HAP-1 (cell line): ENCODE results near the gene PRKAR2B.
A peak's percentile ranks its signal among the peaks of the same experiment; 100 is the strongest.
"Not testable (repeated sequence)": the region's sequence is repeated elsewhere in the genome, so short reads cannot be mapped to it uniquely, and the experiment has no call there.

Experiments
- DNase-seq, 2 experiments: peaks; one replicate each; pipeline ENCODE4 v3.0.0-alpha.2; 2016 to 2020; ENCODE audit warnings: low spot score in 2 of 2
- H3K27me3 ChIP-seq: fragments of 250-450 bp; sonication (Bioruptor Pico); 2 replicates; pipeline ENCODE4 v1.5.1; 2020; ENCODE audit warnings: low read depth, mild to moderate bottlenecking, moderate library complexity
- H3K36me3 ChIP-seq: fragments of 250-450 bp; sonication (Bioruptor Pico); replicated peaks from 2 replicates; pipeline ENCODE4 v1.5.1; 2020; ENCODE audit warnings: mild to moderate bottlenecking
- H3K4me1 ChIP-seq: fragments of 250-450 bp; sonication (Bioruptor Pico); 2 replicates; pipeline ENCODE4 v1.5.1; 2020; ENCODE audit warnings: mild to moderate bottlenecking
- H3K4me3 ChIP-seq: fragments of 250-450 bp; sonication (Bioruptor Pico); 2 replicates; pipeline ENCODE4 v1.5.1; 2020; ENCODE audit warnings: mild to moderate bottlenecking, moderate library complexity
- H3K9me3 ChIP-seq: fragments of 250-450 bp; sonication (Bioruptor Pico); 2 replicates; pipeline ENCODE4 v1.5.1; 2020; ENCODE audit warnings: mild to moderate bottlenecking, moderate library complexity
- in situ Hi-C: fragments of 300-500 bp; cut with MboI; formaldehyde crosslinking; loops from 3 replicates; pipeline ENCODE4 v1.14.3; 2020; ENCODE audit warnings: low sequenced_read_pairs, inconsistent platforms, mixed read lengths

PRKAR2B gene

DNA sequence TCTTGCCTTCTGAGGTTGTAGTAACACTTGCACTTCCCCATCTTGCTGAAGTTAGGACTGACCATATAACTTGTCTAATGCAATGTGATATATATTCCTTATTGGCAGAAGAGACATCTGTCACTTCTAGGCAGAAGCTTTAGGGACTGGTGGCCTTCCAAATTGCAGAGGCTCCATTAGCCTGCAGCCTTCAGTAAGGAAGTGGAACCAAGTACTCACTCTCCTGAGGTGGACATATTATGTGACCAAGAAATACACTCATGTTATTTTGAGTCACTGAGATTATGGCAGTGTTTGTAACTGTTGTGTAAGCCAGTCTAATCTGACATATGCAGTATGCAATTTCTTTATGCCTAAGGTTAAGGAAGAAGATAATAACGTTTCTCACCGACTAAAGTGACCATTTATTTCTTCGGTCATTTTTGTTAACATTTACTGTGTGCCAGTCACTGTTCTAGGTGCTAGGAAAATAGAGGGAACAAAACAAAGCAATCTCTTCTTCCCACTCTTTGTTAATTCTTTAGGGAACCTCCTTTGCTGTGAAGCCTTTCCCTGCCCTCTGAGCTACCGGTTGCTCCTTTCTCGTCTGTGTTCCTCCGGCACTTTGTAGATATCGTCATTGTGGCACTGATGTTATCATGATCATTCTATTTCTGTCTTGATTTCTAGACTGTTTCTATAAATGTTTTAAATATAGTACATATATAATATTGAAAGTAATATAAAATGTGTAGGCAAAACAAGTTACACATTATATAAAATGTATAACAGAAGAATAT is 71.4 kb downstream of the PRKAR2B start:
- no peaks in the 10 kb centered on the region; the same call in 1 of the 2 replicates for H3K4me1 ChIP-seq
- in situ Hi-C loops: no loop called here
- H3K27me3 ChIP-seq: no peaks in the 10 kb centered on the region
- H3K4me3 ChIP-seq: no peak overlapping the region
- no peak for DNase-seq
- no peaks in the 10 kb centered on the region for H3K9me3 ChIP-seq
- no peaks in the 10 kb centered on the region for H3K36me3 ChIP-seq

DNA sequence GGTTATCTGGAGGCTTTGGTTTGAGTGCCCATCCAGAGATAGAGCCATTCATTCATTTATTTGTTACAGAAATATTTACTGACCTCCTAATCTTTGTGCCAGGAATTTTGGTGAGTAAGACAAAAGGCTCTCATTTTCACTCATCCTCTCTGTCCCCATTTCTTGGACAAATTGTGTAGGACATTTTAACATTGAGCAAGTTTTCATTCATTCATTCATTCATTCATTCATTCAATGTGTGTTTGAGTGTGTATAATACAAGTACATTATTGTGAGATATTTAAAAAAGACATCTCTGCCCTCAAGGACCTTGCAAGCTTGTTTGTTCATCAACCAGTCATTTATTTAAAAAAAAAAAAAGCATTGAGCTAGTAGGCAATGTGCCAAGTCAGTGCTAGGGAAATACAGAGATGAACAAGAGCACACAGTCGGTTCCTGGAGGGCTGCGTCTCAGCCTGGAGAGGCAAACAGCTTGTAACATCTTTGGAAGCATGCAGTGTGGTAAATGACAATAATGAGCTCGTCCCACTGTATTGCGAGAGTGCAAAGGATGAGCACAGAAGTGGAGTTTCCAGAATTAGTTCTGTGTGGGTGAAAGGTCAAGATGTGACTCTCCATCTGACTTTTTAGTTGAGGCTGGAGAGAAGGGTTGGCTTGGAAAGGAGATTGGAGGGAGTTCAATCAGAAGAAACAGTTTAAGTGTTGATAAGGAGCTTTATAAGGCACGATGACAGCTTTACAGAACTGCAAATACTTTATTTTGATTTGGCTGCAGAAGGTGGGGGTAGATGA is 73.8 kb downstream of the PRKAR2B start:
- Histone ChIP-seq H3K4me1 (no peaks in the 10 kb centered on the region; the same call in 1 of the 2 replicates), H3K27me3 (no peaks in the 10 kb centered on the region), H3K4me3 (no peak overlapping the region), H3K36me3 (no peaks in the 10 kb centered on the region), H3K9me3 (no peaks in the 10 kb centered on the region)
- DNase-seq: no peak
- in situ Hi-C loops: no loop called here

GRCh38 chr7:107119376-107120105 is 75.0 kb downstream of the PRKAR2B start:
- H3K4me1 ChIP-seq: no peaks in the 10 kb centered on the region; the same call in 1 of the 2 replicates
- no peaks in the 10 kb centered on the region for H3K27me3 ChIP-seq
- no peaks in the 10 kb centered on the region for H3K9me3 ChIP-seq
- in situ Hi-C loops: no loop called here
- DNase-seq: no peak
- H3K4me3 ChIP-seq: no peak overlapping the region
- no peaks in the 10 kb centered on the region for H3K36me3 ChIP-seq

GRCh38 chr7:107122486-107122911 is 78.0 kb downstream of the PRKAR2B start:
- H3K4me1 ChIP-seq: no peaks in the 10 kb centered on the region
- H3K36me3 ChIP-seq: no peaks in the 10 kb centered on the region
- in situ Hi-C loops: no loop called here
- H3K9me3 ChIP-seq: no peaks in the 10 kb centered on the region
- H3K27me3 ChIP-seq: no peaks in the 10 kb centered on the region
- no peak for DNase-seq
- no peak overlapping the region for H3K4me3 ChIP-seq

- no peaks in the 10 kb centered on the region for H3K36me3 ChIP-seq
- DNase-seq: no peak
- no peaks in the 10 kb centered on the region for H3K9me3 ChIP-seq
- no peaks in the 10 kb centered on the region for H3K27me3 ChIP-seq
- no peak overlapping the region for H3K4me3 ChIP-seq
- H3K4me1 ChIP-seq: no peaks in the 10 kb centered on the region
- in situ Hi-C loops: no loop called here
These were observed 78.9 kb downstream of the PRKAR2B start for GRCh38 chr7:107123392-107123791.

DNA sequence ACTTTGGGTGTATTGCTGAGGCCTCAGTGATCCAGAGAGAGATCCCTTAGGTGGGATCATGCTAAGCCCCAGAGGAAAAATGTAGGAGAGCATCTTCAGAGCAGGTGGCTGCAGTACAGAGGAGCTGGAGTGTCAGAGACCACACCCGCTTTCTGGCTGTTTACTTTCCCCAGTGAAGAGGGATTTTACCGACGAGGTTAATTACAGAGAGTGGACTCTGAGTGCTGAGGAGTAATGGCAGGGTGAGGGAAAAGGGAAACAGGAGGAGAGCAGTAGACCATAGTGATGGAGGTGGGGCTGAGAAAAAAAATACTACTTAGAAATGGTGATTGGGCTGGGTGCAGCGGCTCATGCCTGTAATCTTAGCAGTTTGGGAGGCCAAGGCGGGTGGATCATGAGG is 81.0 kb downstream of the PRKAR2B start:
- no peak for DNase-seq
- Histone ChIP-seq H3K4me3 (no peak overlapping the region), H3K36me3 (no peaks in the 10 kb centered on the region), H3K4me1 (no peaks in the 10 kb centered on the region), H3K9me3 (no peaks in the 10 kb centered on the region), H3K27me3 (no peaks in the 10 kb centered on the region)
- in situ Hi-C loops: no loop called here

- Histone ChIP-seq H3K9me3 (no peaks in the 10 kb centered on the region), H3K27me3 (no peaks in the 10 kb centered on the region), H3K4me3 (no peak overlapping the region), H3K36me3 (no peaks in the 10 kb centered on the region), H3K4me1 (no peaks in the 10 kb centered on the region)
- DNase-seq: no peak
- in situ Hi-C loops: no loop called here
These were observed 83.7 kb downstream of the PRKAR2B start for GRCh38 chr7:107128217-107128616.

GRCh38 chr7:107128748-107129147 is 84.2 kb downstream of the PRKAR2B start:
- Histone ChIP-seq H3K9me3 (no peaks in the 10 kb centered on the region), H3K36me3 (no peaks in the 10 kb centered on the region), H3K27me3 (no peaks in the 10 kb centered on the region), H3K4me1 (no peaks in the 10 kb centered on the region), H3K4me3 (no peak overlapping the region)
- in situ Hi-C loops: no loop called here
- DNase-seq: no peak

DNA sequence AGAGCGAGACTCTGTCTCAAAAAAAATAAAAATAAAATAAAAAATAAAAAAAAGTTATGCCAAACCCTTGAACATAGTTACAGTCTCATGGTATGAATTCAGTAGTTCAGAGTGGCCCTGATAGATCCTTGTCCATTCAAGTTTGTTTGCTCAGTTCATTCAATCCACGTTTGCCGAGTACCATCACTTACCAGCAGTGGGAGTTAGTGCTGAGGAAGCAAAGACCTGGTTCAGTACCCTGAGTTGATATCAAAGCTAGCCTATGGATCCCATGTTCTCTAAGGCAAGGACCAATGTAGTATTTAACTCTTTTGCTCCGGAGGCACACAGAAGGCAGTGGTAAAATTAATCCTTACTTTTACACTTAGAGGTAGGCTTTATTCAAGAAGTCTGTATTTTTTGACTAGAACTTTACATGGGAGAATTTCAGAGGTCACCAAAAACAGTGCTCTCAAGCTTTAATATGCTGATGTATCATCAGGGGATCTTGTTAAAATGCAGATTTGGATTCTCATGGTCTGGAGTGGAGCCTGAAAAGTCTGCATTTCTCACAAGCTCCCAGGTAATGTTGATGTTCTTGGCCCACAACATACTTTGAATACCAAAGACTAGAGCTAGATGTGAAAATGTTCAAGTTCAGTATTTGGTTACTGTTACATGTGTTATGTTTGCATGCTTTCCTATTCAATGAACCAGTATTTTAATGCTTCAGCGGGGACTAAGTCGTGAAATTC is 86.1 kb downstream of the PRKAR2B start:
- no peaks in the 10 kb centered on the region for H3K27me3 ChIP-seq
- H3K4me1 ChIP-seq: peaks cover 3% of the 10 kb centered on the region; the same call in 1 of the 2 replicates
- in situ Hi-C loops: no loop called here
- H3K4me3 ChIP-seq: no peak overlapping the region
- no peaks in the 10 kb centered on the region for H3K36me3 ChIP-seq
- no peaks in the 10 kb centered on the region for H3K9me3 ChIP-seq
- DNase-seq: peak; percentile 8 to 29

DNA sequence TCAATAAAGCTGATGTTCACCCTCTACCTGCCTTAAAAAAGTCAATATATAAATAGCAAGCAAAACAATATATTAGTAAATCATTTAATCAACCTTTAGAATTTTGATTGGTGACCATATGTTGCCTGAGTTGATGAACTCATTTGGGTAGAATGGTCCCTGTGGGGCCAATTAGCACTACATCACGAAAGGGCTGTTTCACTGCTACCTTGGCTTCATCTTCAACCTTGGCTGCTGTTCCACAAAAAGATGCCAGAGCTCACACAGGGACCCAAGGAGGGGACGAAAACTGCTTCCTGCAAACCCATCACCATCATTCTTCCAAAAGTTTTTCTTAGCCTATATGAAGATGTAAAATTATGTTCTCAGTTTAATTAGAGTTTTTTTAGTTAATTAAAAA is 88.9 kb downstream of the PRKAR2B start:
- Histone ChIP-seq H3K4me1 (peaks cover 3% of the 10 kb centered on the region; the same call in 1 of the 2 replicates), H3K36me3 (no peaks in the 10 kb centered on the region), H3K4me3 (no peak overlapping the region), H3K27me3 (no peaks in the 10 kb centered on the region), H3K9me3 (no peaks in the 10 kb centered on the region)
- in situ Hi-C loops: no loop called here
- DNase-seq: no peak

GRCh38 chr7:107138696-107139420 is 94.4 kb downstream of the PRKAR2B start:
- peaks cover 3% of the 10 kb centered on the region; the same call in 1 of the 2 replicates for H3K4me1 ChIP-seq
- H3K9me3 ChIP-seq: no peaks in the 10 kb centered on the region
- H3K4me3 ChIP-seq: no peak overlapping the region
- in situ Hi-C loops: no loop called here
- no peaks in the 10 kb centered on the region for H3K27me3 ChIP-seq
- no peak for DNase-seq
- H3K36me3 ChIP-seq: no peaks in the 10 kb centered on the region

- in situ Hi-C loops, H3K9me3 ChIP-seq, H3K4me3 ChIP-seq, DNase-seq, H3K4me1 ChIP-seq, H3K36me3 ChIP-seq, H3K27me3 ChIP-seq: not testable (repeated sequence)
These were observed 99.4 kb downstream of the PRKAR2B start for GRCh38 chr7:107143875-107144274.
